Spleen (tissue), 7 donors: ENCODE measurements around the gene GRIK3.

ENCODE experiments used
- CTCF ChIP-seq, 11 experiments: fragments of 200-600 bp in 7 of 11; fragments of 450-650 bp in 4 of 11; sonication (generic) in 4 of 11; IDR thresholded peaks in 8 of 11; conservative IDR thresholded peaks in 3 of 11; 1 replicate in 7 of 11; 2 replicates in 4 of 11; pipeline versions ENCODE4 v1.4.0 to v1.8.0; 2016 to 2021; ENCODE audit warnings: antibody characterized with exemption in 11 of 11, inconsistent platforms in 4 of 11, mild to moderate bottlenecking in 1 of 11
- POLR2A ChIP-seq, 3 donors: fragments of 450-650 bp; IDR thresholded peaks; one replicate each; pipeline ENCODE4 v1.5.1; 2017; ENCODE audit warnings: antibody characterized with exemption in 3 of 3, mild to moderate bottlenecking in 1 of 3
- POLR2AphosphoS5 ChIP-seq, 3 donors: sonication (generic); formaldehyde crosslinking; IDR thresholded peaks; one replicate each; pipeline ENCODE4 v1.5.1; 2017; ENCODE audit warnings: antibody characterized with exemption in 3 of 3
- donor health status: DM: no; HTN: no; CAD: no; lungs with moderate emphysema.
- donor health status: DM: no; HTN: no; CAD: no.
- donor health status: DM: no; HTN: no; CAD: no.

- TF ChIP-seq CTCF (IDR thresholded peaks at IDR 0.05 in 8 of 11, conservative IDR thresholded peaks at IDR 0.05 in 3 of 11) (no peak), POLR2AphosphoS5 (IDR thresholded peaks at IDR 0.05) (no peak), POLR2A (IDR thresholded peaks at IDR 0.05) (no peak)
Measured at GRCh38 chr1:36821386-36821785, 212.9 kb downstream of the GRIK3 start.
